Left ventricle myocardium inferior (tissue), 1 donor: Measurements from ENCODE around the gene ERLEC1. TPM values are rescaled to one million over a fixed set of nuclear protein-coding genes. Genes with fewer than 3 reads are reported as not detected.

Source experiments
- DNase-seq: peaks from one replicate; pipeline ENCODE4 v3.0.0-alpha.2; 2020
- H3K27ac ChIP-seq: fragments of 200-600 bp; replicated peaks from 2 replicates; pipeline ENCODE4 v1.8.0; 2021
- H3K27me3 ChIP-seq: fragments of 200-600 bp; 2 replicates; pipeline ENCODE4 v1.8.0; 2021; ENCODE audit warnings: low read depth
- H3K36me3 ChIP-seq: fragments of 200-600 bp; 2 replicates; pipeline ENCODE4 v1.8.0; 2021
- H3K4me1 ChIP-seq: fragments of 200-600 bp; 2 replicates; pipeline ENCODE4 v1.8.0; 2021
- H3K4me3 ChIP-seq: fragments of 200-600 bp; 2 replicates; pipeline ENCODE4 v1.8.0; 2021; ENCODE audit warnings: mild to moderate bottlenecking, moderate library complexity
- H3K9me3 ChIP-seq: fragments of 200-600 bp; replicated peaks from 2 replicates; pipeline ENCODE4 v1.8.0; 2021
- intact Hi-C: fragments of 100-400 bp; cut with micrococcal nuclease; formaldehyde crosslinking; loops from one replicate; pipeline ENCODE4 v1.11.0; 2022
- long read RNA-seq: library from polyadenylated mRNA; unstranded; transcript quantifications from one replicate; pipeline ENCODE4 v2.0.0, GENCODE V29; 2021
- total RNA-seq: library from RNA; stranded (reverse); fragmentation: NEBNext Ultra II Directional; extraction: Animal tissue kit (Norgen Biotek cat#: 25700); gene quantifications from one replicate; pipeline ENCODE4 v1.2.1, GENCODE V29; 2021
- TF ChIP-seq, protein P1 (sequence below): fragments of 200-600 bp; IDR thresholded peaks from 2 replicates; pipeline ENCODE4 v1.8.0; 2021; ENCODE audit warnings: antibody characterized with exemption, mild to moderate bottlenecking, borderline replicate concordance
- donor health status: DM: no; HTN: yes; CAD: no; lungs with severe emphysema.

ERLEC1 gene, protein sequence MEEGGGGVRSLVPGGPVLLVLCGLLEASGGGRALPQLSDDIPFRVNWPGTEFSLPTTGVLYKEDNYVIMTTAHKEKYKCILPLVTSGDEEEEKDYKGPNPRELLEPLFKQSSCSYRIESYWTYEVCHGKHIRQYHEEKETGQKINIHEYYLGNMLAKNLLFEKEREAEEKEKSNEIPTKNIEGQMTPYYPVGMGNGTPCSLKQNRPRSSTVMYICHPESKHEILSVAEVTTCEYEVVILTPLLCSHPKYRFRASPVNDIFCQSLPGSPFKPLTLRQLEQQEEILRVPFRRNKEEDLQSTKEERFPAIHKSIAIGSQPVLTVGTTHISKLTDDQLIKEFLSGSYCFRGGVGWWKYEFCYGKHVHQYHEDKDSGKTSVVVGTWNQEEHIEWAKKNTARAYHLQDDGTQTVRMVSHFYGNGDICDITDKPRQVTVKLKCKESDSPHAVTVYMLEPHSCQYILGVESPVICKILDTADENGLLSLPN
- total RNA-seq = 44.3 TPM
- long read RNA-seq, transcript ERLEC1-202 (13 exons, 2,271 nt) = minor isoform, 20 of 163 reads
- long read RNA-seq, transcript ERLEC1-201 (14 exons, 2,433 nt) = major isoform, 132 of 163 reads
- long read RNA-seq, partial matches to known transcripts = 3 of 163 reads
- long read RNA-seq, other reads (novel, unspliced or antisense) = 8 of 163 reads

DNA sequence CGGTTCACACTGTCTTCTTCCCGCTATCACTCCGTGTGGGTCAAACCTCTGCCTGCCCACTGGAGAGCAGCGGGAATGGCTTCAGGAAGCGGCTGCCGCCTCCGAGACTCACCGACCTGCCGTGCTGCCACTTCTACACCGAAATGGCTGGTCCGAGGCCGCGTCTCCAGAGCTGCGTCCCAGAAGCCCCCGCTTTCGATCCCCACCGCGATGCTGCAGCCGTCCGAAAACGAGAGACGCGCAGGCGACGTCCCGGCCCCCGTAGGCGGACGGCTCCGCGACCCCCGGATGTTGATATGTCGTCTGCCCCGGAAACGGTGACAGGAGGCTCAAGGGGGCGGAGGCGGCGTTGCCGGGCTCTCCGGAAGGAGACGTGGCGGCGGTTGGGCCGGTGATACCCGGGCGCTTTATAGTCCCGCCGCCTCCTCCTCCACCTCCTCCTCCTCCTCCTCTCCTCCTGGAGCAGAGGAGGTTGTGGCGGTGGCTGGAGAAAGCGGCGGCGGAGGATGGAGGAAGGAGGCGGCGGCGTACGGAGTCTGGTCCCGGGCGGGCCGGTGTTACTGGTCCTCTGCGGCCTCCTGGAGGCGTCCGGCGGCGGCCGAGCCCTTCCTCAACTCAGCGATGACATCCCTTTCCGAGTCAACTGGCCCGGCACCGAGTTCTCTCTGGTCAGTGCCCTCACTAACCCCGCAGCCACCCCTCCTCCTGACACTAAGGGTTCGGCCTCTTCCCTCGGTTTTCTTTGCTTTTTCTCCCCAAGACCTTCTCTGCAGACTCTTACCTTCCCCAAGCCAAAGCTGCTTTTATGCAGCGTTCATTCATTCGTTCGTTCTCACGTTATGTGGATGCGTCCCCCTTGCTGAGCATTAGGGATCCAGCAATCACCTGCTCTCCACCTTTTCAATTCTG, at the start of gene ERLEC1, which contains the start of gene ASB3:
TSS of gene ERLEC1 (plus strand) at position 340 of the 909 bp plus-strand sequence. CDS start at position 507, 167 bp downstream.
TSS of gene ASB3 (minus strand) at position 249 of the 909 bp plus-strand sequence. CDS start 21,381 bp downstream, outside the sequence.
- peaks cover 8% of the 10 kb centered on the region for H3K36me3 ChIP-seq
- TF ChIP-seq, protein P1, sequence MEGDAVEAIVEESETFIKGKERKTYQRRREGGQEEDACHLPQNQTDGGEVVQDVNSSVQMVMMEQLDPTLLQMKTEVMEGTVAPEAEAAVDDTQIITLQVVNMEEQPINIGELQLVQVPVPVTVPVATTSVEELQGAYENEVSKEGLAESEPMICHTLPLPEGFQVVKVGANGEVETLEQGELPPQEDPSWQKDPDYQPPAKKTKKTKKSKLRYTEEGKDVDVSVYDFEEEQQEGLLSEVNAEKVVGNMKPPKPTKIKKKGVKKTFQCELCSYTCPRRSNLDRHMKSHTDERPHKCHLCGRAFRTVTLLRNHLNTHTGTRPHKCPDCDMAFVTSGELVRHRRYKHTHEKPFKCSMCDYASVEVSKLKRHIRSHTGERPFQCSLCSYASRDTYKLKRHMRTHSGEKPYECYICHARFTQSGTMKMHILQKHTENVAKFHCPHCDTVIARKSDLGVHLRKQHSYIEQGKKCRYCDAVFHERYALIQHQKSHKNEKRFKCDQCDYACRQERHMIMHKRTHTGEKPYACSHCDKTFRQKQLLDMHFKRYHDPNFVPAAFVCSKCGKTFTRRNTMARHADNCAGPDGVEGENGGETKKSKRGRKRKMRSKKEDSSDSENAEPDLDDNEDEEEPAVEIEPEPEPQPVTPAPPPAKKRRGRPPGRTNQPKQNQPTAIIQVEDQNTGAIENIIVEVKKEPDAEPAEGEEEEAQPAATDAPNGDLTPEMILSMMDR = no peak
- peak; percentile 90 for DNase-seq
- peak within 1 kb of the TSS; percentile 87 for H3K27ac ChIP-seq
- H3K4me1 ChIP-seq = peaks cover 70% of the 10 kb centered on the region
- intact Hi-C loops = no loop called here
- H3K27me3 ChIP-seq = no peaks in the 10 kb centered on the region
- H3K9me3 ChIP-seq = no peaks in the 10 kb centered on the region
- peak within 1 kb of the TSS; percentile 92 for H3K4me3 ChIP-seq

DNA sequence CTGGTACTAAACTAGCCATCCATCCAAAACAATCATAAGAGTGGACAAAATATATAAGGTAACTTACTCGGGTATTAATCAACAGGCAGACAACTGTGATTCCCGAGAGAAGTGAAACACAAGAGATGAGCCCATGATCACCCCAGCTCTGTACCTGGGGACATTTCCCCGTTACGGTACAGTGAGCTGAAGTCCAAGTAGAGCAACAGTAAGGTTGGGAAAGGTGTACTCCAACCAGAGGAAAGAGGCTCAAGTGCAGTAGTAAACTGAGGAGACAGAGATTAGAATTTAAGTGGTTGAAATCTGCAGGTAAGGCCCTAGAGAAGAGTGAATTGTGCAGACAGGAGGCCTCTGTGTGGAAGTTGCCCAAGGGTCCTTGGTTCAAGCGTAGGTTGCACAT, 49.8 kb upstream of the ERLEC1 start:
- TF ChIP-seq, protein P1 = no peak
- H3K4me1 ChIP-seq = peaks cover 2% of the 10 kb centered on the region

DNA sequence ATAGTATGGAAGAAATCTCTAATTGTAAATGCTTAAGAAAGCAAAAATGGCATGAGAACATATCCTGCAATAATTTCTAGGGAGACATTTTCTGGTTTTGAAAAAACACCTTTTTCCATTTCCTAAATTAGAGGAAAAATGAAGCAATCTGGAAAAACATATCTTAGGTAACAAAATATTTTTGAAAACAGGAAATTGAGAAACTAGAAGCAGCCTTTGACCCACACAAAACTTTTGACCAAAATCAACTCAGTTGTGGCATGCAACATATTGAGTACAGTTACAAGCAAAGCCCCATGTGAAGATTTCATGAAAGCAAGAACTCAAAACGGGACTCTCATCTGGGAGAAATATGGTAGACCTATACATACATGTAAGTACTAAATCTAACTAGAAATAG, 47.8 kb upstream of the ERLEC1 start:
- Histone ChIP-seq H3K27ac (no peak overlapping the region), H3K4me1 (peaks cover 6% of the 10 kb centered on the region), H3K36me3 (peaks cover 15% of the 10 kb centered on the region), H3K9me3 (no peaks in the 10 kb centered on the region), H3K27me3 (no peaks in the 10 kb centered on the region), H3K4me3 (no peak overlapping the region)
- intact Hi-C loops = no loop called here
- TF ChIP-seq, protein P1 = no peak
- no peak for DNase-seq

More for the DNA sequence above, 49.8 kb upstream of the ERLEC1 start:
- H3K27me3 ChIP-seq = no peaks in the 10 kb centered on the region
- no peak overlapping the region for H3K27ac ChIP-seq
- no peak for DNase-seq
- H3K36me3 ChIP-seq = peaks cover 14% of the 10 kb centered on the region
- no peak overlapping the region for H3K4me3 ChIP-seq
- intact Hi-C loops = no loop called here
- H3K9me3 ChIP-seq = no peaks in the 10 kb centered on the region

DNA sequence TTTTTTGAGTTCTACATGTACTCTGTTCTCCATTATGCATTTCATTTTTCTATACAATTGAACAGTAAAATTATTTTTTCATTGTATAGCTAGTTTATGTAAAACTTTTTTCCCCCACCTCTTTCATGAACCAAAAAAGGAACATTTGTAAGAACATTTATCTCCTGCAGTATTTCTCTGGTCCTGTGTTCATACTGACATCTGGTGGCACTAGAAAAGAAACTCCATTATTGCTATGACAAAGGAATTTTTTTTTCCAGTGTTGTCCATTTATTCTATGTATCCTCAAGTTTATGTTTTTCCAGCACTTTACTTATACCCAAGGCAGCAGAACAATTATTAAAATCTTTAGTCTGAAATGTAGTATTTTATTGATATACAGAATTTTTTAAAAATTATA, 46.7 kb upstream of the ERLEC1 start:
- Histone ChIP-seq H3K36me3 (peaks cover 13% of the 10 kb centered on the region), H3K4me3 (no peak overlapping the region), H3K9me3 (no peaks in the 10 kb centered on the region), H3K27ac (no peak overlapping the region), H3K27me3 (no peaks in the 10 kb centered on the region), H3K4me1 (peaks cover 6% of the 10 kb centered on the region)
- TF ChIP-seq, protein P1 = peak; percentile 53
- intact Hi-C loops = no loop called here
- DNase-seq = no peak

DNA sequence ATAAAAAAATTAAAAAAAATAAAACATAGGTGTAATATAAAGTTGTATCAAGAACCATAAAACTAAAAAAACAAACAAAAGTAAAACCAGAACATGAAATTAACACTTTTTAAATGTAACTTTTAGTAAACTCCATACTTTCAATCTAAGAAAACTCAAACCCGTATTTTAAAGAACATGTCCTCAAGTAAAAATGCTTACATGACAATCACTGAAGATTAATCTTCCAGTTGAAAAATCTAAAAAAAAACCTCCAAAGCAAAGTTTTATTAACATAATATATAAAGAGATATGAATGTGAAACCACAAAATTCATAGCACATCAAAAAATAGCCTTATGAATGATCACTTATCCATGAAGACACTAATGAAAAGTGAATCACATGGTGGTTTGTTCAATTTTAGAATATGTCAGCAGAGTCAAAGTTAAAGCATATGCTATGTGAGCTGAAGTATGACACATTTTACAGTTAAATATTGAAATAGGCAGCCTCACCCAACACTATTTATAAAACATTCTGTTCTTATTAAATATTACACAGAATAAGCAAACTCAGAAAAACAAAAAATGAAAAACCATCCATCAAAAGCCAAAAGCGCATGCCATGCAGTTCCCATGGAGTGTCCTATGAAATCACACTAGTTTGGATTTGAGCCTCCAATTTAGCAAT, 42.3 kb upstream of the ERLEC1 start:
- no peak for DNase-seq
- intact Hi-C loops = no loop called here
- no peaks in the 10 kb centered on the region for H3K9me3 ChIP-seq
- H3K27ac ChIP-seq = no peak overlapping the region
- H3K4me1 ChIP-seq = peaks cover 6% of the 10 kb centered on the region
- H3K4me3 ChIP-seq = no peak overlapping the region
- TF ChIP-seq, protein P1 = no peak
- H3K36me3 ChIP-seq = peaks cover 30% of the 10 kb centered on the region
- no peaks in the 10 kb centered on the region for H3K27me3 ChIP-seq
